ENCODE data around the gene UNKL.

GRCh38 chr16:1319041-1319440 lies 95.5 kb downstream of the UNKL start:
- TF ChIP-seq, protein P1, sequence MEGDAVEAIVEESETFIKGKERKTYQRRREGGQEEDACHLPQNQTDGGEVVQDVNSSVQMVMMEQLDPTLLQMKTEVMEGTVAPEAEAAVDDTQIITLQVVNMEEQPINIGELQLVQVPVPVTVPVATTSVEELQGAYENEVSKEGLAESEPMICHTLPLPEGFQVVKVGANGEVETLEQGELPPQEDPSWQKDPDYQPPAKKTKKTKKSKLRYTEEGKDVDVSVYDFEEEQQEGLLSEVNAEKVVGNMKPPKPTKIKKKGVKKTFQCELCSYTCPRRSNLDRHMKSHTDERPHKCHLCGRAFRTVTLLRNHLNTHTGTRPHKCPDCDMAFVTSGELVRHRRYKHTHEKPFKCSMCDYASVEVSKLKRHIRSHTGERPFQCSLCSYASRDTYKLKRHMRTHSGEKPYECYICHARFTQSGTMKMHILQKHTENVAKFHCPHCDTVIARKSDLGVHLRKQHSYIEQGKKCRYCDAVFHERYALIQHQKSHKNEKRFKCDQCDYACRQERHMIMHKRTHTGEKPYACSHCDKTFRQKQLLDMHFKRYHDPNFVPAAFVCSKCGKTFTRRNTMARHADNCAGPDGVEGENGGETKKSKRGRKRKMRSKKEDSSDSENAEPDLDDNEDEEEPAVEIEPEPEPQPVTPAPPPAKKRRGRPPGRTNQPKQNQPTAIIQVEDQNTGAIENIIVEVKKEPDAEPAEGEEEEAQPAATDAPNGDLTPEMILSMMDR (conservative IDR thresholded peaks at IDR 0.05; ENCODE audit: low read depth, low read length), result no peak
- TF ChIP-seq EZH2 (IDR thresholded peaks at IDR 0.05; ENCODE audit: low read length, unreplicated experiment) (no peak), EZH2phosphoT487 (IDR thresholded peaks at IDR 0.05; ENCODE audit: borderline replicate concordance, low read length) (no peak)
